ENCODE data around the gene TAF4. TPM values are rescaled to one million over a fixed set of nuclear protein-coding genes. Genes with fewer than 3 reads are reported as not detected.

Gene TAF4
- total RNA-seq, 4 donors from 2014 or later, result 12.0 to 19.9 (median 16.2) TPM

DNA sequence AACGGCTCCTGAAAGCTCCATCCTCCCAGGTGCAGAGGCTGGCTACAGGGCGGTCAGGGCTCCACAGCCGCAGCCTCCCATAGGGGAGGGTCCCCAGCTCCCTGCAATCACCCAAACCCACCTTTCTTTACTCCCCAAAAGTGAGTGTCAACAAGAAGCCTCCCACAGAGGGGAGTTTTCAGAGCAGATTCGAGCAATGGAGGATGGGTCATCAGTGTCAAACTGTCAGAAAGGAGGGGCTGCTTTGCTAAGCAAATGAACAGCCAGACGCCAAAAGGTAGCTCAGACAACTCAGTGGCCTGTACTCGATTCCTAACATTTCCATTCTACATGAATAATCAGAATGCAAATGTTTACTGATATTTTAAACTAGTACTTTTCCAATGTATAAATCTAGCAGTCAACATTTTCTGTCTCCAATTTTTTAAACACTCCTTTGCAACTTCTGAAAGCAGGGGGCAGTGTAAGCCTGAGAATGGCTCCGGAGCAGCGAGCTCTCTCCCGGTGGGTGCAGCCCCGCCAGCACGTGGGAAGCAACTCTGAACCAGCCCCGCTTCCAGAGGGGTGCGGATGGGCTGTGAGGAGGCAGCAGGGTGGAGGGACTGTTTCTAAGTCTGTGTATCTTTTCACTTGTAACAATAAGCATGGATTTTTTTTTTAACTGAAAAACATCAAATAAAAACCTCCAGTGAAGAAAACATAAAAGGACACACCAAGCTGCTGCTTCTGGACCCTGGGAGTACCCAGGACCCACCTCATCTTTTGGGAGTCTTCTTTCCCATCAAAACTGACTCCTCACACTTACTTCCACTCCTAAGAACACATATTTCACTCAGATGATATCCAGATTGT is 54.9 kb downstream of the TAF4 start:
- no peak overlapping the region for H3K27ac ChIP-seq (replicated peaks in 1 of 4)
- H3K27me3 ChIP-seq, result no peaks in the 10 kb centered on the region
- peaks cover 0 to 27% (median 19%) of the 10 kb centered on the region in 4 donors for H3K4me1 ChIP-seq
- no peak overlapping the region for H3K4me3 ChIP-seq
- 20% methylated on average over 10 of the region's 13 CpGs for WGBS
- H3K9me3 ChIP-seq, result no peaks in the 10 kb centered on the region
- intact Hi-C loops (cut with DNase I), result loop anchor here (5.0 kb wide), 2 partner anchors 127 to 147 kb away; no protein-coding TSS in a partner anchor
- DNase-seq (ENCODE audit: extremely low spot score), result no peak
- peaks cover 40 to 78% (median 73%) of the 10 kb centered on the region in 4 donors for H3K36me3 ChIP-seq
- no peak for TF ChIP-seq POLR2A (IDR thresholded peaks at IDR 0.05; ENCODE audit: low read depth)
- TF ChIP-seq POLR2AphosphoS5 (IDR thresholded peaks at IDR 0.05), result no peak
- TF ChIP-seq, protein P1, sequence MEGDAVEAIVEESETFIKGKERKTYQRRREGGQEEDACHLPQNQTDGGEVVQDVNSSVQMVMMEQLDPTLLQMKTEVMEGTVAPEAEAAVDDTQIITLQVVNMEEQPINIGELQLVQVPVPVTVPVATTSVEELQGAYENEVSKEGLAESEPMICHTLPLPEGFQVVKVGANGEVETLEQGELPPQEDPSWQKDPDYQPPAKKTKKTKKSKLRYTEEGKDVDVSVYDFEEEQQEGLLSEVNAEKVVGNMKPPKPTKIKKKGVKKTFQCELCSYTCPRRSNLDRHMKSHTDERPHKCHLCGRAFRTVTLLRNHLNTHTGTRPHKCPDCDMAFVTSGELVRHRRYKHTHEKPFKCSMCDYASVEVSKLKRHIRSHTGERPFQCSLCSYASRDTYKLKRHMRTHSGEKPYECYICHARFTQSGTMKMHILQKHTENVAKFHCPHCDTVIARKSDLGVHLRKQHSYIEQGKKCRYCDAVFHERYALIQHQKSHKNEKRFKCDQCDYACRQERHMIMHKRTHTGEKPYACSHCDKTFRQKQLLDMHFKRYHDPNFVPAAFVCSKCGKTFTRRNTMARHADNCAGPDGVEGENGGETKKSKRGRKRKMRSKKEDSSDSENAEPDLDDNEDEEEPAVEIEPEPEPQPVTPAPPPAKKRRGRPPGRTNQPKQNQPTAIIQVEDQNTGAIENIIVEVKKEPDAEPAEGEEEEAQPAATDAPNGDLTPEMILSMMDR (IDR thresholded peaks at IDR 0.05), result peak; percentile 56 to 68 (median 58)
- TF ChIP-seq EP300 (IDR thresholded peaks at IDR 0.05), result no peak

DNA sequence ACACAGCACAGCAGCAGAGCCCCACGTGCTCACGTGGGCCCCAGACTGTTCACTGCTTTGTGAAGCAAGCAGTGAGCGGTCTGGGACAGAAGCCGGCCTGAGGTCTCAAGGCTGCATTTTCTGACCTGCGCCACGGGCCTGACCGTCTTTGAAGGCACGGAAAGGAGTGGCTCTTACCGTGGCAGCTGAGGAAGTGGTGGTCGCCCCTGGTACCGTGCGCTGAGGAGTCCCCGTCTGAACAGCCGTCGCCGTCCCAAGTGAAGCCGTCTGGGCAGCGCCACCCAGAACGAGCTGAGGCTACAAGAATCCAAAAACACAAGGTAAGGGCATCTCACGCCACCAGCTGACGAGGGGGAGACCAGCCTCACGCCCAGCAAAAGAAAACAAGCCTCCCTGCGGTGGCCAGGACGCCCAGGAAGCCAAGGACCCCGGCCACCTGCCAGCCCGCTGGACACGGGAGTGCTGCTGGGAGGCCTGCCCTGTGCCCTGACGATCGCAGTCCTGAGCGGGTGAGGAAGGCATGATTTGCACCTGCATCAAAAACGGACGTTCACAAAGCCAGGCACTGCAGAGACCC is 55.7 kb downstream of the TAF4 start:
- TF ChIP-seq POLR2A (IDR thresholded peaks at IDR 0.05; ENCODE audit: low read depth) (no peak), EP300 (IDR thresholded peaks at IDR 0.05) (no peak), POLR2AphosphoS5 (IDR thresholded peaks at IDR 0.05) (no peak)
- TF ChIP-seq, protein P1 (IDR thresholded peaks at IDR 0.05), result no peak
- H3K27ac ChIP-seq (replicated peaks in 1 of 4), result no peak overlapping the region
- intact Hi-C loops (cut with DNase I), result loop anchor here (5.0 kb wide), 2 partner anchors 127 to 147 kb away; no protein-coding TSS in a partner anchor
- H3K9me3 ChIP-seq, result no peaks in the 10 kb centered on the region
- H3K4me1 ChIP-seq, result peaks cover 0 to 19% (median 10%) of the 10 kb centered on the region in 4 donors
- peaks cover 48 to 86% (median 82%) of the 10 kb centered on the region in 4 donors for H3K36me3 ChIP-seq
- no peaks in the 10 kb centered on the region for H3K27me3 ChIP-seq
- H3K4me3 ChIP-seq, result no peak overlapping the region
- WGBS, result 90% methylated on average over 32 of the region's 32 CpGs
- DNase-seq (ENCODE audit: extremely low spot score), result no peak

DNA sequence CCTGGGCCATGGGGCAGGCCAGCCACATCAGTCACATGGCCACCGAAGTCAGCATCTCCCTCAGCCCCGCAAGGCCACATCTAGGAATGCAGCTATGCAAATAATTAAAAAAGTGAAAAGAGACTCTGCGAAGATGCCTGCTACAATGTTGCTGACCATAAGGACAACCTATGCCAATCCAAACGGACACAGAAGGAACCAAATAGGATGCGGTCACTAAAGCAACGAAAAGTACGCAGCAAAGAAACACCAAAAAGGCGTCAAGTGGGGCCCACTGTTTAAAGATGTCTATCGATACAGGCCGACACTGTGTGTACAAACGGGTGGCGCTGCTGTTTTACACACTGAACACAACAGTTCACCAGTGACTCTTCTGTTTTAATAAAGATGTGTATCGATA is 56.4 kb downstream of the TAF4 start:
- Histone ChIP-seq H3K27me3 (no peaks in the 10 kb centered on the region), H3K36me3 (peaks cover 53 to 91% (median 86%) of the 10 kb centered on the region in 4 donors), H3K4me3 (no peak overlapping the region), H3K4me1 (peaks cover 0 to 13% (median 5%) of the 10 kb centered on the region in 4 donors), H3K9me3 (no peaks in the 10 kb centered on the region), H3K27ac (replicated peaks in 1 of 4) (no peak overlapping the region)
- DNase-seq (ENCODE audit: extremely low spot score), result no peak
- intact Hi-C loops (cut with DNase I), result no loop called here
- WGBS, result 96% methylated on average over 13 of the region's 13 CpGs
- TF ChIP-seq EP300 (IDR thresholded peaks at IDR 0.05), result no peak
- no peak for TF ChIP-seq POLR2AphosphoS5 (IDR thresholded peaks at IDR 0.05)
- TF ChIP-seq POLR2A (IDR thresholded peaks at IDR 0.05; ENCODE audit: low read depth), result no peak
- TF ChIP-seq, protein P1 (IDR thresholded peaks at IDR 0.05), result no peak

DNA sequence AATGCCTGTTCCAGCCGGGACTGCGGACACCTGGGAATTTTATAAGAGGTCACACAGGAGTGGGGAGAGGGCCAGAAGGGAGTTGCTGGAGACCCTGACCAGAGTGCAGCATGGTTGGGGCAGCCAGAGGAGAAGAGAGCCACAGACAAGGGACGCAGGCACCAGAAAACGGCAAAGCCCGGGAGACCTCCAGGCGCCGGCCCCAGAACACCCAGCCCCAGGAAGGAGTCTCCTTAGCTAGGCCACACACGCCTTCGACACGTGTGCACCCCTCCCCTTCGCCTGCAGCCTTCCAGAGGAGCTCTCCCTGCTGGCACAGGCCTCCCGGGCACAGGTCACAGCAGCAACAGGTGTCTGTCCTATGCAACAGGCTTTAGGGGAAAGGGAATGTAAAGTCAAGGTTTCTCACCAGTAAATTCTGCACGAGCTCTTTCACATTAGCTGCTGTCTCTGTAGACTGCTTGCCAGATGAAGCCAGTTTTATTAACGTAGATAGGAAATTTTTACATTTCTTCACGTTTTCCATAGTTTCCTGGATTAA is 57.0 kb downstream of the TAF4 start:
- DNase-seq (ENCODE audit: extremely low spot score), result no peak
- TF ChIP-seq POLR2A (IDR thresholded peaks at IDR 0.05; ENCODE audit: low read depth) (no peak), EP300 (IDR thresholded peaks at IDR 0.05) (no peak), POLR2AphosphoS5 (IDR thresholded peaks at IDR 0.05) (no peak)
- TF ChIP-seq, protein P1 (IDR thresholded peaks at IDR 0.05), result no peak
- 82% methylated on average over 14 of the region's 15 CpGs for WGBS

More for the DNA sequence above, 57.0 kb downstream of the TAF4 start:
- H3K4me1 ChIP-seq, result peaks cover 0 to 10% (median 4%) of the 10 kb centered on the region in 4 donors
- peaks cover 53 to 92% (median 85%) of the 10 kb centered on the region in 4 donors for H3K36me3 ChIP-seq
- intact Hi-C loops (cut with DNase I), result no loop called here
- no peaks in the 10 kb centered on the region for H3K27me3 ChIP-seq
- no peaks in the 10 kb centered on the region for H3K9me3 ChIP-seq
- no peak overlapping the region for H3K4me3 ChIP-seq
- H3K27ac ChIP-seq (replicated peaks in 1 of 4), result no peak overlapping the region
